ENCODE measurements around the gene DUSP5. TPM values are rescaled to one million over a fixed set of nuclear protein-coding genes. Genes with fewer than 3 reads are reported as not detected.

The DUSP5 gene
- total RNA-seq, 1 experiment from 2014 or later = 34.0 TPM

DNA sequence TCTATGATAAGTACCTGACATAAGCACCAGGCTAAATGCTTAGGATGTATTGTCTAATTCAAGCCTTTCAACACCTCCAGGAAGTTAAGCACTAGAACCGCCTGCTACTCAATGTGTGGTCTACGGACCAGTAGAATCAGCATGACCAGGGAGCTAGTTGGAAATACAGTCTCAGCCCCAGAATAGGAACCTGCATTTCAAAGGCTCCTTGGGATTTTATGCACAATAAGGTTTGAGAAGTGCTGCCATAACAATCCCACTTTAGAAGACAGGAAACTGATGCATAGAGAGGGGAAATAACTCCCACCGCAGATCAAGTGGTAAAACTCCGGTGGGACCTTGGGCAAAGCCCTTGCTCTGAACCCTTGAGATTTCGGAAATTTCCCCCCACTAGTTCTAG lies 8.8 kb upstream of the DUSP5 start:
- no peak for DNase-seq
- H3K4me3 Mint-ChIP-seq (ENCODE audit: low read depth, unreplicated experiment) = no peak overlapping the region
- CTCF ChIA-PET = no interaction called here
- TF ChIP-seq, protein P1, sequence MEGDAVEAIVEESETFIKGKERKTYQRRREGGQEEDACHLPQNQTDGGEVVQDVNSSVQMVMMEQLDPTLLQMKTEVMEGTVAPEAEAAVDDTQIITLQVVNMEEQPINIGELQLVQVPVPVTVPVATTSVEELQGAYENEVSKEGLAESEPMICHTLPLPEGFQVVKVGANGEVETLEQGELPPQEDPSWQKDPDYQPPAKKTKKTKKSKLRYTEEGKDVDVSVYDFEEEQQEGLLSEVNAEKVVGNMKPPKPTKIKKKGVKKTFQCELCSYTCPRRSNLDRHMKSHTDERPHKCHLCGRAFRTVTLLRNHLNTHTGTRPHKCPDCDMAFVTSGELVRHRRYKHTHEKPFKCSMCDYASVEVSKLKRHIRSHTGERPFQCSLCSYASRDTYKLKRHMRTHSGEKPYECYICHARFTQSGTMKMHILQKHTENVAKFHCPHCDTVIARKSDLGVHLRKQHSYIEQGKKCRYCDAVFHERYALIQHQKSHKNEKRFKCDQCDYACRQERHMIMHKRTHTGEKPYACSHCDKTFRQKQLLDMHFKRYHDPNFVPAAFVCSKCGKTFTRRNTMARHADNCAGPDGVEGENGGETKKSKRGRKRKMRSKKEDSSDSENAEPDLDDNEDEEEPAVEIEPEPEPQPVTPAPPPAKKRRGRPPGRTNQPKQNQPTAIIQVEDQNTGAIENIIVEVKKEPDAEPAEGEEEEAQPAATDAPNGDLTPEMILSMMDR (IDR thresholded peaks at IDR 0.05; ENCODE audit: unreplicated experiment) = no peak
- peaks cover 17% of the 10 kb centered on the region for H3K36me3 Mint-ChIP-seq (ENCODE audit: insufficient read depth, unreplicated experiment)
- intact Hi-C loops (cut with micrococcal nuclease; ENCODE audit: unreplicated experiment) = no loop called here
- no peaks in the 10 kb centered on the region for H3K27me3 Mint-ChIP-seq (ENCODE audit: unreplicated experiment)
- no peaks in the 10 kb centered on the region for H3K9me3 Mint-ChIP-seq (ENCODE audit: low read depth, unreplicated experiment)
- no TSS peak for BruUV-seq (replicated peaks)
- H3K4me1 Mint-ChIP-seq (ENCODE audit: low read depth, unreplicated experiment) = peaks cover 24% of the 10 kb centered on the region
- H3K27ac Mint-ChIP-seq (ENCODE audit: unreplicated experiment) = no peak overlapping the region

DNA sequence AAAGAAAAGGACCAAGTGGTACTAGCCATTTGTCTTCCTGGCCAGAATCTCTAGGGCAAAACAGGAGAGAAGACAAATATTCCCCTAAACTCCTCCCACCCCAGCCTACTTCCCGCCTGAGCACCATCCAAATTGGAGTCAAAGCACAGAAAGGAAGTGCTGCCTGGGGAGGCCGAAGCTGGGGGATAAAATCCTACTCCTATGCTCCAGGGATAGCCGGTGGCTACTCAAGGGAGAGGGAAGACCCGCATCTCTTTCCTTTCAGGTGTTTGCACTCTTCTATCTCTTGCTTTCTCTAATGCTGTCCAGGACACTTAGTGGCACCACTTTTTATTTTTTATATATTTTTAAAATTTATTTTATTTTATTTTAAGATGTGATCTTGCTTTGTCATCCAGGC lies 7.1 kb upstream of the DUSP5 start:
- peaks cover 30% of the 10 kb centered on the region for H3K4me1 Mint-ChIP-seq (ENCODE audit: low read depth, unreplicated experiment)
- DNase-seq = no peak
- H3K27me3 Mint-ChIP-seq (ENCODE audit: unreplicated experiment) = no peaks in the 10 kb centered on the region
- H3K4me3 Mint-ChIP-seq (ENCODE audit: low read depth, unreplicated experiment) = no peak overlapping the region
- H3K36me3 Mint-ChIP-seq (ENCODE audit: insufficient read depth, unreplicated experiment) = peaks cover 25% of the 10 kb centered on the region
- TF ChIP-seq, protein P1 (IDR thresholded peaks at IDR 0.05; ENCODE audit: unreplicated experiment) = no peak
- BruUV-seq (replicated peaks) = no TSS peak
- intact Hi-C loops (cut with micrococcal nuclease; ENCODE audit: unreplicated experiment) = no loop called here
- no peaks in the 10 kb centered on the region for H3K9me3 Mint-ChIP-seq (ENCODE audit: low read depth, unreplicated experiment)
- CTCF ChIA-PET = no interaction called here
- no peak overlapping the region for H3K27ac Mint-ChIP-seq (ENCODE audit: unreplicated experiment)

DNA sequence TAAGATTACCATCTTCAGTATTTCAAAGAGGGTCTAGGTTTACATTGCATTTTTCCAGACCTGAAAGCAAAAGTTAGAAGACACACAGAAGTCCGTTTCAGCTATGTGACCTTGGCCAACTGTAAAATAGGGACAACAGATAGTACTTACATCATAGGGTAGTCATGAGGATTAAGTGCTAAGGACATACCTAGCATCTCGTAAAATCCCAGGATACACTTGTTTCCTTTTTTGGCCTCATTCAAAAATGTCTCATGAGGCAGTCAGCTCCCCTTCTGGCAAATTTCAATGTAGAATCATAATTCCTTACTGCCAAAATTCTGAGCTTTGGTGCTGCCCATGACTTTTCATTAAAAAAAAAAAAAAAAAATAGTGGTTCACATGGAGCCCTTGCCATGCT lies 6.4 kb upstream of the DUSP5 start:
- no TSS peak for BruUV-seq (replicated peaks)
- no peak overlapping the region for H3K4me3 Mint-ChIP-seq (ENCODE audit: low read depth, unreplicated experiment)
- no peak for DNase-seq
- no peaks in the 10 kb centered on the region for H3K27me3 Mint-ChIP-seq (ENCODE audit: unreplicated experiment)
- H3K36me3 Mint-ChIP-seq (ENCODE audit: insufficient read depth, unreplicated experiment) = peaks cover 32% of the 10 kb centered on the region
- H3K4me1 Mint-ChIP-seq (ENCODE audit: low read depth, unreplicated experiment) = peaks cover 30% of the 10 kb centered on the region
- TF ChIP-seq, protein P1 (IDR thresholded peaks at IDR 0.05; ENCODE audit: unreplicated experiment) = no peak
- no peak overlapping the region for H3K27ac Mint-ChIP-seq (ENCODE audit: unreplicated experiment)
- no peaks in the 10 kb centered on the region for H3K9me3 Mint-ChIP-seq (ENCODE audit: low read depth, unreplicated experiment)
- CTCF ChIA-PET = interaction anchor here (0.7 kb wide), 2 partner anchors 10 to 154 kb away, joined by 4 to 5 read pairs; no protein-coding TSS in a partner anchor
- intact Hi-C loops (cut with micrococcal nuclease; ENCODE audit: unreplicated experiment) = no loop called here

DNA sequence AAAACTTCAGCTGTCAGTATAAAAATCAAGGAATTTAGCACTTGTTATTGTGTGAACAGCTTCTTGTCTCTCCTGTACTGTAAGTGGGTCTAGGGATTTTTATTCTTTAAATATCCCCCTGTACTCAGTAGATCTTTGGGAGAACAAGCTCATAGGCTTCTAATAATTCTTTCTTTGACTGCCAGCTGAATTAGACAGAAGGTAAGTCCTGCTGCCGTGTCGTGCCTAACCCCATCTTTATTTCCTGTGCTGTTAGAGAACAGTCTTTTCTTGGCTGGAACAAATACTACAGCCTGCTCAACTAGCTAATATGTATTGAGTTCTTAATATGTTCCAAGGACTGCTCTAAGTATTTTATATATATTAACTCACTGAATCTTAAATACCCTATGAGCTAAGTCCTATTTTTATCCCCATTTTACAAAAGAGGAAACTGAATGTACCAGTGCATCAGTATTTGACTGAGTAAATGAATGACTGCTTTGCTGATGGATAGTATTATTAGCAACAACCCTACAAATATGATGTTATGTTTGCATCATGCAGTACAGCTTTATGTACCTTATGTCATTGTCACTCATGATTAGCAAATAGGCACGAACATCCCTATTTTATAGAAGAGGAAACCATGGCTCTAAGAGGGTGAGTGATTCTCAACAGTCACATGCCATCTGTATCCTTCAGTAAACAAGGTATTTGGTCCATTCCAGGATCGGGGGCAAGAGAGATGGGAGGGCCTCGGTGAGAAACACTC lies 5.5 kb upstream of the DUSP5 start:
- no peak overlapping the region for H3K27ac Mint-ChIP-seq (ENCODE audit: unreplicated experiment)
- peaks cover 41% of the 10 kb centered on the region for H3K36me3 Mint-ChIP-seq (ENCODE audit: insufficient read depth, unreplicated experiment)
- TF ChIP-seq, protein P1 (IDR thresholded peaks at IDR 0.05; ENCODE audit: unreplicated experiment) = no peak
- no peak for DNase-seq
- CTCF ChIA-PET = interaction anchor here (0.6 kb wide), 1 partner anchor 9 kb away, joined by 3 read pairs; no protein-coding TSS in a partner anchor
- H3K27me3 Mint-ChIP-seq (ENCODE audit: unreplicated experiment) = no peaks in the 10 kb centered on the region
- H3K9me3 Mint-ChIP-seq (ENCODE audit: low read depth, unreplicated experiment) = no peaks in the 10 kb centered on the region
- H3K4me3 Mint-ChIP-seq (ENCODE audit: low read depth, unreplicated experiment) = no peak overlapping the region
- peaks cover 28% of the 10 kb centered on the region for H3K4me1 Mint-ChIP-seq (ENCODE audit: low read depth, unreplicated experiment)
- intact Hi-C loops (cut with micrococcal nuclease; ENCODE audit: unreplicated experiment) = no loop called here
- no TSS peak for BruUV-seq (replicated peaks)

Data from Calu3 (cell line).